HG02571 (cell line): ENCODE data around the gene SUCLG2.
"Not testable (repeated sequence)": the region's sequence is repeated elsewhere in the genome, so short reads cannot be mapped to it uniquely, and the experiment has no call there.

Experiments used
- ATAC-seq: cut with Tn5 transposase; IDR thresholded peaks from one replicate; pipeline ENCODE4 v1.9.1; 2021; ENCODE audit warnings: mild to moderate bottlenecking, moderate library complexity; ENCODE audit not compliant: unreplicated experiment

The SUCLG2 gene

GRCh38 chr3:67564008-67564407 lies 90.4 kb downstream of the SUCLG2 start:
- ATAC-seq = no peak

- no peak for ATAC-seq
Measured at GRCh38 chr3:67561667-67562394, 92.6 kb downstream of the SUCLG2 start.

GRCh38 chr3:67561266-67561665 lies 93.1 kb downstream of the SUCLG2 start:
- no peak for ATAC-seq

- ATAC-seq = no peak
Measured at GRCh38 chr3:67559029-67559605, 95.3 kb downstream of the SUCLG2 start.

GRCh38 chr3:67558426-67558825 lies 96.0 kb downstream of the SUCLG2 start:
- no peak for ATAC-seq

GRCh38 chr3:67557848-67558355 lies 96.5 kb downstream of the SUCLG2 start:
- ATAC-seq = no peak

GRCh38 chr3:67551361-67552016 lies 102.9 kb downstream of the SUCLG2 start:
- no peak for ATAC-seq

- ATAC-seq = no peak
Measured at GRCh38 chr3:67550541-67550940, 103.9 kb downstream of the SUCLG2 start.

- ATAC-seq = not testable (repeated sequence)
Measured at GRCh38 chr3:67542502-67543250, 111.7 kb downstream of the SUCLG2 start.

- no peak for ATAC-seq
Measured at GRCh38 chr3:67540198-67540894, 114.1 kb downstream of the SUCLG2 start.

GRCh38 chr3:67537203-67537602 lies 117.2 kb downstream of the SUCLG2 start:
- ATAC-seq = not testable (repeated sequence)

- ATAC-seq = no peak
Measured at GRCh38 chr3:67535006-67535405, 119.4 kb downstream of the SUCLG2 start.

GRCh38 chr3:67534594-67534993 lies 119.8 kb downstream of the SUCLG2 start:
- no peak for ATAC-seq

- no peak for ATAC-seq
Measured at GRCh38 chr3:67531181-67532101, 123.0 kb downstream of the SUCLG2 start.

- ATAC-seq = no peak
Measured at GRCh38 chr3:67529915-67530314, 124.5 kb downstream of the SUCLG2 start.

- no peak for ATAC-seq
Measured at GRCh38 chr3:67529337-67529736, 125.1 kb downstream of the SUCLG2 start.

GRCh38 chr3:67526246-67526645 lies 128.2 kb downstream of the SUCLG2 start:
- no peak for ATAC-seq

- ATAC-seq = no peak
Measured at GRCh38 chr3:67524046-67524445, 130.4 kb downstream of the SUCLG2 start.

- no peak for ATAC-seq
Measured at GRCh38 chr3:67522081-67522480, 132.3 kb downstream of the SUCLG2 start.
